Measurements from ENCODE around the gene ATP8B1.
"Not testable (repeated sequence)": the region's sequence is repeated elsewhere in the genome, so short reads cannot be mapped to it uniquely, and the experiment has no call there.

ATP8B1 gene

GRCh38 chr18:57644540-57644939 is 158.6 kb downstream of the ATP8B1 start:
- Histone ChIP-seq H2AFZ (ENCODE audit: low read length) (no peak overlapping the region), H3K36me3 (ENCODE audit: insufficient read depth, low read length) (no peaks in the 10 kb centered on the region), H3F3A (ENCODE audit: low read depth) (no peaks in the 10 kb centered on the region), H4K20me1 (ENCODE audit: insufficient read depth, low read length, poor library complexity, severe bottlenecking) (no peaks in the 10 kb centered on the region), H3K4me3 (ENCODE audit: low read length, poor library complexity, severe bottlenecking) (no peak overlapping the region), H3K9me3 (ENCODE audit: insufficient read depth, low read depth, low read length) (no peaks in the 10 kb centered on the region), H3K9me2 (replicated peaks; ENCODE audit: low read depth, low read length) (no peaks in the 10 kb centered on the region), H3K79me2 (ENCODE audit: insufficient read depth, low read length) (no peaks in the 10 kb centered on the region), H3K4me1 (ENCODE audit: insufficient read depth, low read length, poor library complexity, severe bottlenecking) (no peaks in the 10 kb centered on the region), H3K4me2 (ENCODE audit: low read depth, low read length, poor library complexity, severe bottlenecking) (no peak overlapping the region), H3K9ac (ENCODE audit: low read depth, low read length, poor library complexity, severe bottlenecking) (no peak overlapping the region), H3K27me3 (ENCODE audit: insufficient read depth, low read length, poor library complexity, severe bottlenecking) (no peaks in the 10 kb centered on the region)
- TF ChIP-seq CTCF (conservative IDR thresholded peaks at IDR 0.05; ENCODE audit: low read length) = peak; percentile 35
- TF ChIP-seq EZH2phosphoT487 (IDR thresholded peaks at IDR 0.05; ENCODE audit: borderline replicate concordance) = no peak

- not testable (repeated sequence) for H3K4me1 ChIP-seq (ENCODE audit: insufficient read depth, low read length, poor library complexity, severe bottlenecking); H3K79me2 ChIP-seq (ENCODE audit: insufficient read depth, low read length); H3K4me2 ChIP-seq (ENCODE audit: low read depth, low read length, poor library complexity, severe bottlenecking); H3K9me3 ChIP-seq (ENCODE audit: insufficient read depth, low read depth, low read length); H4K20me1 ChIP-seq (ENCODE audit: insufficient read depth, low read length, poor library complexity, severe bottlenecking); H3K36me3 ChIP-seq (ENCODE audit: insufficient read depth, low read length); H3K9me2 ChIP-seq (replicated peaks; ENCODE audit: low read depth, low read length); H3K4me3 ChIP-seq (ENCODE audit: low read length, poor library complexity, severe bottlenecking); H3K27me3 ChIP-seq (ENCODE audit: insufficient read depth, low read length, poor library complexity, severe bottlenecking); H3F3A ChIP-seq (ENCODE audit: low read depth); H2AFZ ChIP-seq (ENCODE audit: low read length); H3K9ac ChIP-seq (ENCODE audit: low read depth, low read length, poor library complexity, severe bottlenecking)
Observed at GRCh38 chr18:57643726-57644125, 159.4 kb downstream of the ATP8B1 start.

GRCh38 chr18:57642462-57642861 is 160.7 kb downstream of the ATP8B1 start:
- not testable (repeated sequence) for H2AFZ ChIP-seq (ENCODE audit: low read length); H3K4me1 ChIP-seq (ENCODE audit: insufficient read depth, low read length, poor library complexity, severe bottlenecking); H3K4me3 ChIP-seq (ENCODE audit: low read length, poor library complexity, severe bottlenecking); H3F3A ChIP-seq (ENCODE audit: low read depth); H3K4me2 ChIP-seq (ENCODE audit: low read depth, low read length, poor library complexity, severe bottlenecking); H3K36me3 ChIP-seq (ENCODE audit: insufficient read depth, low read length); H3K9ac ChIP-seq (ENCODE audit: low read depth, low read length, poor library complexity, severe bottlenecking); H4K20me1 ChIP-seq (ENCODE audit: insufficient read depth, low read length, poor library complexity, severe bottlenecking); H3K27me3 ChIP-seq (ENCODE audit: insufficient read depth, low read length, poor library complexity, severe bottlenecking); H3K9me2 ChIP-seq (replicated peaks; ENCODE audit: low read depth, low read length); H3K9me3 ChIP-seq (ENCODE audit: insufficient read depth, low read depth, low read length); H3K79me2 ChIP-seq (ENCODE audit: insufficient read depth, low read length)

GRCh38 chr18:57640749-57641148 is 162.4 kb downstream of the ATP8B1 start:
- Histone ChIP-seq H3K36me3 (ENCODE audit: insufficient read depth, low read length) (no peaks in the 10 kb centered on the region), H3K27me3 (ENCODE audit: insufficient read depth, low read length, poor library complexity, severe bottlenecking) (no peaks in the 10 kb centered on the region), H4K20me1 (ENCODE audit: insufficient read depth, low read length, poor library complexity, severe bottlenecking) (no peaks in the 10 kb centered on the region), H3K9me3 (ENCODE audit: insufficient read depth, low read depth, low read length) (no peaks in the 10 kb centered on the region), H3K9me2 (replicated peaks; ENCODE audit: low read depth, low read length) (no peaks in the 10 kb centered on the region), H2AFZ (ENCODE audit: low read length) (no peak overlapping the region), H3F3A (ENCODE audit: low read depth) (no peaks in the 10 kb centered on the region), H3K4me2 (ENCODE audit: low read depth, low read length, poor library complexity, severe bottlenecking) (no peak overlapping the region), H3K4me3 (ENCODE audit: low read length, poor library complexity, severe bottlenecking) (no peak overlapping the region), H3K9ac (ENCODE audit: low read depth, low read length, poor library complexity, severe bottlenecking) (no peak overlapping the region), H3K79me2 (ENCODE audit: insufficient read depth, low read length) (no peaks in the 10 kb centered on the region), H3K4me1 (ENCODE audit: insufficient read depth, low read length, poor library complexity, severe bottlenecking) (peaks cover 11% of the 10 kb centered on the region)
- TF ChIP-seq CTCF (conservative IDR thresholded peaks at IDR 0.05; ENCODE audit: low read length) (no peak), EZH2phosphoT487 (IDR thresholded peaks at IDR 0.05; ENCODE audit: borderline replicate concordance) (no peak)

All from Loucy (cell line).